B cell (primary cell): ENCODE data around the gene LAG3. TPM values are rescaled to one million over a fixed set of nuclear protein-coding genes. Genes with fewer than 3 reads are reported as not detected.
"Not testable (repeated sequence)": the region's sequence is repeated elsewhere in the genome, so short reads cannot be mapped to it uniquely, and the experiment has no call there.

Source experiments
- ATAC-seq: fragments of 200-7000 bp; cut with Tn5 transposase; one replicate; pipeline ENCODE4 v1.10.0; 2021; ENCODE audit warnings: low read depth, mild to moderate bottlenecking, moderate number of reproducible peaks, moderate library complexity
- CTCF ChIA-PET: fragments of 350-600 bp; sonication (Branson Sonifier 250); formaldehyde crosslinking; loops from one replicate; lab custom pipeline; 2021; ENCODE audit warnings: antibody characterized with exemption, inconsistent platforms; lab: Charles Lee
- POLR2A ChIA-PET: fragments of 350-600 bp; sonication (Branson Sonifier 250); formaldehyde crosslinking; loops from one replicate; lab custom pipeline; 2021; ENCODE audit warnings: antibody characterized with exemption; lab: Charles Lee
- DNase-seq: peaks from one replicate; pipeline ENCODE4 v3.0.0; 2013
- H2AFZ ChIP-seq: 2 replicates; pipeline ENCODE4 v1.6.1; 2012; ENCODE audit warnings: mild to moderate bottlenecking, low read depth, low read length; ENCODE audit not compliant: insufficient read depth, poor library complexity, severe bottlenecking
- H3K27ac ChIP-seq, 2 donors: 1 replicate in 1 of 2; 2 replicates in 1 of 2; pipeline ENCODE4 v1.5.1; 2012 to 2013; ENCODE audit warnings: low read length in 2 of 2, mild to moderate bottlenecking in 2 of 2, moderate library complexity in 1 of 2
- H3K27me3 ChIP-seq, 4 experiments: fragments of 200-600 bp in 1 of 4; sonication (generic) in 1 of 4; replicated peaks in 1 of 4; 1 replicate in 2 of 4; 2 replicates in 2 of 4; pipeline versions ENCODE4 v1.6.1 to v1.7.0; 2013 to 2016; ENCODE audit warnings: low read length in 3 of 4, mild to moderate bottlenecking in 2 of 4, mixed read lengths in 1 of 4, moderate library complexity in 1 of 4; ENCODE audit not compliant: insufficient read depth in 4 of 4, control insufficient read depth in 3 of 4; ENCODE audit errors: control extremely low read depth in 1 of 4
- H3K36me3 ChIP-seq, 2 experiments: replicated peaks in 1 of 2; 1 replicate in 1 of 2; 2 replicates in 1 of 2; pipeline versions ENCODE4 v1.6.1 to v1.7.1; 2013; ENCODE audit warnings: low read length in 1 of 2; ENCODE audit not compliant: insufficient read depth in 2 of 2, control insufficient read depth in 1 of 2; ENCODE audit errors: control extremely low read depth in 1 of 2, extremely low read depth in 1 of 2
- H3K4me1 ChIP-seq, 2 donors: fragments of 200-600 bp in 1 of 2; sonication (generic) in 1 of 2; 1 replicate in 1 of 2; 2 replicates in 1 of 2; pipeline versions ENCODE4 v1.5.1 to v1.6.1; 2013 to 2017; ENCODE audit warnings: low read length in 2 of 2; ENCODE audit not compliant: control insufficient read depth in 2 of 2, insufficient read depth in 2 of 2
- H3K4me2 ChIP-seq: replicated peaks from 2 replicates; pipeline ENCODE3; 2012; ENCODE audit warnings: mild to moderate bottlenecking, low read depth, low read length; ENCODE audit not compliant: poor library complexity, severe bottlenecking
- H3K4me3 ChIP-seq, 5 experiments: fragments of 200-600 bp in 1 of 5; sonication (generic) in 1 of 5; 1 replicate in 3 of 5; 2 replicates in 2 of 5; pipeline versions ENCODE4 v1.5.1 to v1.7.0; 2011 to 2016; ENCODE audit warnings: low read length in 4 of 5, mild to moderate bottlenecking in 4 of 5, low read depth in 2 of 5, control low read depth in 1 of 5, moderate library complexity in 1 of 5; ENCODE audit not compliant: insufficient read depth in 1 of 5; ENCODE audit errors: control extremely low read depth in 1 of 5, extremely low read depth in 1 of 5
- H3K79me2 ChIP-seq: fragments of 200-600 bp; sonication (generic); one replicate; pipeline ENCODE4 v1.6.0; 2016; ENCODE audit warnings: low read length; ENCODE audit not compliant: control insufficient read depth, insufficient read depth
- H3K9ac ChIP-seq: fragments of 200-600 bp; sonication (generic); 2 replicates; pipeline ENCODE4 v1.6.1; 2017; ENCODE audit warnings: mild to moderate bottlenecking, low read length, moderate library complexity
- H3K9me3 ChIP-seq, 3 donors: one replicate each; pipeline versions ENCODE4 v1.6.1 to v1.7.1; 2013; ENCODE audit warnings: low read length in 2 of 3; ENCODE audit not compliant: control insufficient read depth in 2 of 3, insufficient read depth in 1 of 3; ENCODE audit errors: control extremely low read depth in 1 of 3
- H4K20me1 ChIP-seq: 2 replicates; pipeline ENCODE4 v1.6.0; 2012; ENCODE audit warnings: mild to moderate bottlenecking, low read length; ENCODE audit not compliant: insufficient read depth, control insufficient read depth, poor library complexity, severe bottlenecking
- H3K27ac Mint-ChIP-seq: one replicate; pipeline ENCODE4 v1.8.0; 2021; ENCODE audit warnings: mixed read lengths
- H3K27me3 Mint-ChIP-seq: one replicate; pipeline ENCODE4 v1.8.0; 2021; ENCODE audit warnings: mixed read lengths
- H3K4me1 Mint-ChIP-seq: one replicate; pipeline ENCODE4 v1.8.0; 2021; ENCODE audit warnings: mixed read lengths
- H3K4me3 Mint-ChIP-seq: one replicate; pipeline ENCODE4 v1.8.0; 2021; ENCODE audit warnings: mixed read lengths
- H3K9me3 Mint-ChIP-seq: one replicate; pipeline ENCODE4 v1.8.0; 2022; ENCODE audit warnings: mixed read lengths; ENCODE audit not compliant: insufficient read depth
- EZH2 ChIP-seq: IDR thresholded peaks from 2 replicates; pipeline ENCODE4 v1.6.1; 2012; ENCODE audit warnings: borderline replicate concordance, low read depth, mild to moderate bottlenecking, moderate library complexity, low read length; ENCODE audit not compliant: insufficient read depth, poor library complexity, severe bottlenecking
- WGBS: methylation state at CpG from one replicate; pipeline ENCODE4 v1.1.5; 2013; ENCODE audit warnings: missing lambda C conversion rate; ENCODE audit not compliant: insufficient coverage; 5-methylcytosine and 5-hydroxymethylcytosine counted together
- intact Hi-C: fragments of 100-400 bp; cut with micrococcal nuclease; formaldehyde crosslinking; loops from one replicate; pipeline ENCODE4 v1.10.0; 2022
- polyA plus RNA-seq: library from polyadenylated mRNA; depleted of rRNA; stranded (reverse); fragments of >200 nt; gene quantifications from 2 replicates; pipeline ENCODE4 v1.2.3, GENCODE V29; 2012
- total RNA-seq, 2 donors: library from RNA; stranded (reverse); fragments of 120-200 nt in 1 of 2; gene quantifications; 1 replicate in 1 of 2; 2 replicates in 1 of 2; pipeline versions ENCODE4 v1.2.3 to v1.2.4, GENCODE V29; 2013 to 2022
- TF ChIP-seq, protein P1 (sequence below): fragments of 200-600 bp; IDR thresholded peaks from one replicate; pipeline ENCODE4 v1.8.0; 2022; ENCODE audit warnings: antibody characterized with exemption, mild to moderate bottlenecking

Gene LAG3
- total and polyA plus RNA-seq, 2 donors (not counting 1 experiment from before 2014, with no cell fraction given): not detected

DNA sequence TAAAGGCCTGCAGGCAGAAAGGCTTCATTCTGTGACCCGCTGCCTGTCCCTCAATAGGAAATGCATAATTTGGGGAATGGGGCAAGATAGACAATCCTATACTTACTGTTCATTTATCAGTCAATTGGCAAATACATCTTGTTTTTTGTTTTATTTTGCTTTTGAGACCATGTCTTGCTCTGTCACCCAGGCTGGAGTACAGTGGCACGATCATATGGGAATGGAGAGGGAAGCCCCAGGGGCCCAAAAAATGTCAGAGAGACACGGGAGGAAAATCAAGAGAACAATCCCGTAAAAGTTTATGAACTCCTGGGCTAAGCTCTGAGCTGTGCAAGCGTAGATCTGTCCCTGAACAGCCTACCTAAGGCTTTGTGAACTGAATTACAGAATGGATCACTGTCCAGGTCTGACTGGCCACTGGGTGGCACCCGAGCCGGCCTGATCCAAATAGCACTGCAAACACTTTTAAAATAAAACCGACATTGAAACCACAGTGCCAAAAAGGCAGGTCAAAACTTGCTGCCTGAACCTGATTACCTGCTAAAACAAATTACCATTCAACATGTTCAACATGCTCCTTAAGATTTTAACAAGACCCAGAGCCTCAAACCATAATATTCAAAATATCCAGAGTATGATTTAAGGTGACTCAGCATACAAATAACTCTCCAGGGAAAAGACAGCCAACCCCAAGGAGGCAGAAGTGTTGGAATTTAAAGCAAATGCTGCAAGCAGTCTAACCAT, 36.7 kb upstream of the LAG3 start:
- Histone ChIP-seq H4K20me1 (peaks cover 6% of the 10 kb centered on the region), H3K4me2 (no peak overlapping the region), H3K27ac (no peak overlapping the region), H3K27me3 (no peaks in the 10 kb centered on the region), H3K79me2 (no peaks in the 10 kb centered on the region), H3K4me3 (no peak overlapping the region), H3K9ac (no peak overlapping the region), H3K9me3 (no peaks in the 10 kb centered on the region), H2AFZ (no peak overlapping the region), H3K36me3 (peaks cover 5 to 19% of the 10 kb centered on the region in 2 experiments), H3K4me1 (no peaks in the 10 kb centered on the region)
- H3K4me1 Mint-ChIP-seq: no peaks in the 10 kb centered on the region
- ChIA-PET POLR2A (no interaction called here), CTCF (interaction anchor here (0.7 to 1.9 kb wide), 4 partner anchors 12 to 57 kb away, joined by 3 to 8 read pairs (median 4); partner anchors contain the start of gene COPS7A)
- DNase-seq: peak; percentile 51
- H3K9me3 Mint-ChIP-seq: no peaks in the 10 kb centered on the region
- no peaks in the 10 kb centered on the region for H3K27me3 Mint-ChIP-seq
- no peak for TF ChIP-seq EZH2
- TF ChIP-seq, protein P1, sequence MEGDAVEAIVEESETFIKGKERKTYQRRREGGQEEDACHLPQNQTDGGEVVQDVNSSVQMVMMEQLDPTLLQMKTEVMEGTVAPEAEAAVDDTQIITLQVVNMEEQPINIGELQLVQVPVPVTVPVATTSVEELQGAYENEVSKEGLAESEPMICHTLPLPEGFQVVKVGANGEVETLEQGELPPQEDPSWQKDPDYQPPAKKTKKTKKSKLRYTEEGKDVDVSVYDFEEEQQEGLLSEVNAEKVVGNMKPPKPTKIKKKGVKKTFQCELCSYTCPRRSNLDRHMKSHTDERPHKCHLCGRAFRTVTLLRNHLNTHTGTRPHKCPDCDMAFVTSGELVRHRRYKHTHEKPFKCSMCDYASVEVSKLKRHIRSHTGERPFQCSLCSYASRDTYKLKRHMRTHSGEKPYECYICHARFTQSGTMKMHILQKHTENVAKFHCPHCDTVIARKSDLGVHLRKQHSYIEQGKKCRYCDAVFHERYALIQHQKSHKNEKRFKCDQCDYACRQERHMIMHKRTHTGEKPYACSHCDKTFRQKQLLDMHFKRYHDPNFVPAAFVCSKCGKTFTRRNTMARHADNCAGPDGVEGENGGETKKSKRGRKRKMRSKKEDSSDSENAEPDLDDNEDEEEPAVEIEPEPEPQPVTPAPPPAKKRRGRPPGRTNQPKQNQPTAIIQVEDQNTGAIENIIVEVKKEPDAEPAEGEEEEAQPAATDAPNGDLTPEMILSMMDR: peak; percentile 43
- intact Hi-C loops: loop anchor here (1.0 kb wide), 2 partner anchors 44 to 90 kb away; no protein-coding TSS in a partner anchor
- WGBS: 44% methylated on average over 7 of the region's 8 CpGs
- no peak overlapping the region for H3K4me3 Mint-ChIP-seq
- ATAC-seq: peak; percentile 68
- no peak overlapping the region for H3K27ac Mint-ChIP-seq

GRCh38 chr12:6736754-6737153, 35.6 kb upstream of the LAG3 start:
- Histone ChIP-seq H3K27ac (no peak overlapping the region), H3K36me3 (peaks cover 3 to 8% of the 10 kb centered on the region in 2 experiments), H3K27me3 (no peaks in the 10 kb centered on the region), H2AFZ (no peak overlapping the region), H4K20me1 (no peaks in the 10 kb centered on the region), H3K79me2 (no peaks in the 10 kb centered on the region), H3K4me2 (no peak overlapping the region), H3K9ac (no peak overlapping the region), H3K4me3 (no peak overlapping the region), H3K4me1 (no peaks in the 10 kb centered on the region), H3K9me3 (no peaks in the 10 kb centered on the region)
- DNase-seq (no peak), ATAC-seq (no peak)
- Mint-ChIP-seq H3K4me3 (no peak overlapping the region), H3K27me3 (no peaks in the 10 kb centered on the region), H3K4me1 (no peaks in the 10 kb centered on the region), H3K27ac (no peak overlapping the region), H3K9me3 (no peaks in the 10 kb centered on the region)
- TF ChIP-seq, protein P1: no peak
- no peak for TF ChIP-seq EZH2
- ChIA-PET CTCF (interaction anchor here (1.0 to 1.9 kb wide), 4 partner anchors 13 to 46 kb away, joined by 3 to 8 read pairs (median 4); partner anchors contain the start of gene COPS7A), POLR2A (no interaction called here)
- intact Hi-C loops: no loop called here
- 100% methylated on average over 2 of the region's 5 CpGs for WGBS

DNA sequence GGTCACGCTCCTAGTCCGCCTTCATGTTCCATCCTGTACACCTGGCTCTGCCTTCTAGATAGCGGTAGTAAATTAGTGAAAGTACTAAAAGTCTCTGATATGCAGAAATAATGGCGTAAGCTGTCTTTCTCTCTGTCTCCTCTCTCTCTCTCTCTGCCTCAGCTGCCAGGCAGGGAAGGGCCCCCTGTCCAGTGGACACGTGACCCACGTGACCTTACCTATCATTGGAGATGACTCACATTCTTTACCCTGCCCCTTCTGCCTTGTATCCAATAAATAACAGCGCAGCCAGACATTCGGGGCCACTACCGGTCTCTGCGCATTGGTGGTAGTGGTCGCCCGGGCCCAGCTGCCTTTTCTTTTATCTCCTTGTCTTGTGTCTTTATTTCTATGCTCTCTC, 30.2 kb upstream of the LAG3 start:
- H2AFZ ChIP-seq, DNase-seq, H3K36me3 ChIP-seq, H3K27me3 ChIP-seq, H3K27ac Mint-ChIP-seq, H4K20me1 ChIP-seq, H3K79me2 ChIP-seq, intact Hi-C loops, H3K9me3 ChIP-seq, H3K9ac ChIP-seq, H3K27ac ChIP-seq, H3K4me3 Mint-ChIP-seq, POLR2A ChIA-PET, H3K9me3 Mint-ChIP-seq, ATAC-seq, H3K4me3 ChIP-seq, H3K4me2 ChIP-seq, H3K27me3 Mint-ChIP-seq: not testable (repeated sequence)
- H3K4me1 Mint-ChIP-seq: peaks cover 19% of the 10 kb centered on the region
- no CpG with 5 or more reads among the region's 12 CpGs for WGBS
- CTCF ChIA-PET: interaction anchor here (1.9 kb wide), 1 partner anchor 11 kb away, joined by 6 read pairs; the partner anchor contains the start of gene MLF2
- peaks cover 15 to 18% of the 10 kb centered on the region in 2 donors for H3K4me1 ChIP-seq
